ENCODE data around the gene SH3RF1.

SH3RF1 gene

DNA sequence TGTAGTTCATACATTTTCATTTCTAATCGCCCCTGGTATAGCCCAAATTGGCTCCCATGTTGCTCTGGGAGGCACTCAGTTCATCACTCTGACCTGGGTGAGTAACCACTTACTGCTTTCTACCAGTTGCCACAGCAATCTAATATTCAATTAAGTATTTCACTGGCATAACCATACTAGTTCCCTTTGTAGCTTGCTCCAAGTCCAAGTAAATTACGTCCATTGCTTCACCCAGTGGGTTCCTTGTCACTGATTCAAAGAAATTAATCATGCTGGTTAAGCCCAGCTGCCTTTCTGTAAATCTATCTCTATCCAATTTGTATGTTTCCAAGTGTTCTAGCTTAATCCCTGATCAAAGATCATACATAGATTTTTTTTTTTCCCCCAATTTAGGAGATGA is 168.7 kb downstream of the SH3RF1 start:
- TF ChIP-seq, protein P1, sequence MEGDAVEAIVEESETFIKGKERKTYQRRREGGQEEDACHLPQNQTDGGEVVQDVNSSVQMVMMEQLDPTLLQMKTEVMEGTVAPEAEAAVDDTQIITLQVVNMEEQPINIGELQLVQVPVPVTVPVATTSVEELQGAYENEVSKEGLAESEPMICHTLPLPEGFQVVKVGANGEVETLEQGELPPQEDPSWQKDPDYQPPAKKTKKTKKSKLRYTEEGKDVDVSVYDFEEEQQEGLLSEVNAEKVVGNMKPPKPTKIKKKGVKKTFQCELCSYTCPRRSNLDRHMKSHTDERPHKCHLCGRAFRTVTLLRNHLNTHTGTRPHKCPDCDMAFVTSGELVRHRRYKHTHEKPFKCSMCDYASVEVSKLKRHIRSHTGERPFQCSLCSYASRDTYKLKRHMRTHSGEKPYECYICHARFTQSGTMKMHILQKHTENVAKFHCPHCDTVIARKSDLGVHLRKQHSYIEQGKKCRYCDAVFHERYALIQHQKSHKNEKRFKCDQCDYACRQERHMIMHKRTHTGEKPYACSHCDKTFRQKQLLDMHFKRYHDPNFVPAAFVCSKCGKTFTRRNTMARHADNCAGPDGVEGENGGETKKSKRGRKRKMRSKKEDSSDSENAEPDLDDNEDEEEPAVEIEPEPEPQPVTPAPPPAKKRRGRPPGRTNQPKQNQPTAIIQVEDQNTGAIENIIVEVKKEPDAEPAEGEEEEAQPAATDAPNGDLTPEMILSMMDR (IDR thresholded peaks at IDR 0.05; ENCODE audit: low read depth, low read length) = no peak
- no peak for DNase-seq (ENCODE audit: extremely low read depth, low read depth)

GRCh38 chr4:169100670-169101101 is 170.1 kb downstream of the SH3RF1 start:
- TF ChIP-seq, protein P1 (IDR thresholded peaks at IDR 0.05; ENCODE audit: low read depth, low read length) = no peak

DNA sequence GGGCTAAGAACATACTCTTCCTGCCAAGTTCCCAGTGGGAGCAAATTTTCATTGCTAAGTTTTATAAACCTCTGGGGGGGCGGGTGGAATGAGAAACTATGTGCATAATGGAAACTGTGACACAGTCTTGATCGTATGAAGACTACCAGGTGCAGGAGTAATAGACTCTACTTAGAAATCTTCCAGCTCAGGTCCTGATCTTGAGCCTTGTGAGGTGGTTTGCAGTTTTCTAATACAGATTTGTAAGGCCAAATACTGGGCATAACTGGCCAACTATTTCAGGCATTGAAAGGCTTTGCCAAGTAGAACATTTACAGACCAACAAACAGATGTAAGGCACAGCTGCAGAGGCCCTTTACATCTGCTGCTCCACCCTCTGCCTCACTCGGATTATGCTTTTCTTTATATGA is 171.0 kb downstream of the SH3RF1 start:
- TF ChIP-seq, protein P1 (IDR thresholded peaks at IDR 0.05; ENCODE audit: low read depth, low read length) = no peak
- DNase-seq (ENCODE audit: extremely low read depth, low read depth) = no peak

More at GRCh38 chr4:169100670-169101101, 170.1 kb downstream of the SH3RF1 start:
- DNase-seq (ENCODE audit: extremely low read depth, low read depth) = no peak

GRCh38 chr4:169098969-169099690 is 171.6 kb downstream of the SH3RF1 start:
- no peak for DNase-seq (ENCODE audit: extremely low read depth, low read depth)
- TF ChIP-seq, protein P1 (IDR thresholded peaks at IDR 0.05; ENCODE audit: low read depth, low read length) = no peak

- TF ChIP-seq, protein P1 (IDR thresholded peaks at IDR 0.05; ENCODE audit: low read depth, low read length) = no peak
- DNase-seq (ENCODE audit: extremely low read depth, low read depth) = no peak
Observed at GRCh38 chr4:169098532-169098931, 172.2 kb downstream of the SH3RF1 start.

DNA sequence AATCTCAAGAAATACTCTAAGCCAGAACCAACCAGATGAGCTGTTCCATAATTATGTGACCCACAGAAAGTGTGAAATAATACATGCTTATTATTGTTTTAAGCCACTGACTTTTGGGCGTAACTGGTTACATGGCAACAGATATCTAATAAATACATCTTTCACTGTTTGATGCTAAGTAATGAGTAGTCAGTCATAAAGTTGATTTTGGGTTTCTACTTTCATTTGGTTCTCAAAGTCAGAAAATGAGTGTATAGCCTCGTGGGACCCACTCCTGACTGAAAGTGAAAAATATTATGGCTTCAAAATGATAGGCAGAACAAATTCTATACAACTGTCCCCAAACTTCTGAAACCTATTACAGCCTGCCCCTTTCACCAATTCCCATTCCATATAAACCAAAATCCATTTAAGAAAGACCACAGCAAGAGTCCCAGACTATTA is 172.7 kb downstream of the SH3RF1 start:
- TF ChIP-seq, protein P1 (IDR thresholded peaks at IDR 0.05; ENCODE audit: low read depth, low read length) = no peak
- DNase-seq (ENCODE audit: extremely low read depth, low read depth) = no peak

DNA sequence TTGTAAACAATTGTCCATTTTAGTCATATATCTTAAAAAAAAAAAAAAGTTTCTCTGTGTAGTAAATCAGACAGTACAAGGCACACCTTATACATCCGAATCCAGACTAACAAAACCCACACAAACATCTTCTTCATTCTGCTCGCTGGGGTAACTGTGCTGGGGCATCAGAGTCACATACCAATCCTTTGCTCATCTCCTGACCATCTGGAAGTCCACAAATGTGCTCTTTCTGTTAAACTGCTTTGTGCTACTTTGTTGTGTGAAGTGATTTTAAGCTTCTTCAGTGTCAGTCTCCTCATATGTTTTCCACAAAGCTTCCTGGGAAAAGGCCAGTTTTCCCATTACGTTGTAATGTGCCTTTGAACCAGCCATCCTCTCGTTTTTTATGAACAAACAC is 174.5 kb downstream of the SH3RF1 start:
- TF ChIP-seq, protein P1 (IDR thresholded peaks at IDR 0.05; ENCODE audit: low read depth, low read length) = no peak
- DNase-seq (ENCODE audit: extremely low read depth, low read depth) = no peak
